GM12891 (cell line): ENCODE measurements around the gene ATP8A2.

ENCODE experiments used
- PAX5 ChIP-seq: IDR thresholded peaks from 2 replicates; pipeline ENCODE4 v1.6.1; 2011; ENCODE audit warnings: low read length, moderate library complexity, mild to moderate bottlenecking; ENCODE audit not compliant: insufficient read depth, severe bottlenecking
- POLR2A ChIP-seq: IDR thresholded peaks from 2 replicates; pipeline ENCODE4 v1.6.1; 2011; ENCODE audit warnings: low read depth, low read length, control low read depth
- POLR2AphosphoS5 ChIP-seq: IDR thresholded peaks from 2 replicates; pipeline ENCODE4 v1.6.1; 2011; ENCODE audit warnings: low read depth, low read length, control low read depth
- POU2F2 ChIP-seq: IDR thresholded peaks from 2 replicates; pipeline ENCODE4 v1.6.1; 2011; ENCODE audit warnings: low read depth, mild to moderate bottlenecking, control low read depth, low read length, moderate library complexity
- SPI1 ChIP-seq: IDR thresholded peaks from 2 replicates; pipeline ENCODE4 v1.6.1; 2011; ENCODE audit warnings: low read depth, low read length, control low read depth
- TAF1 ChIP-seq: IDR thresholded peaks from 2 replicates; pipeline ENCODE4 v1.6.1; 2011; ENCODE audit warnings: low read depth, low read length, control low read depth

- no peak for TF ChIP-seq POLR2A
- no peak for TF ChIP-seq SPI1
- TF ChIP-seq POLR2AphosphoS5 = no peak
- TF ChIP-seq TAF1 = no peak
- no peak for TF ChIP-seq PAX5
- TF ChIP-seq POU2F2 = no peak
Observed at GRCh38 chr13:25827831-25828465, 456.2 kb downstream of the ATP8A2 start.
